T-cell (primary cell): Measurements from ENCODE around the gene CD3D. TPM values are rescaled to one million over a fixed set of nuclear protein-coding genes. Genes with fewer than 3 reads are reported as not detected.

Experiments used
- ATAC-seq, 4 experiments: fragments of 200-7000 bp in 3 of 4; fragments of 150-1000 bp in 1 of 4; cut with Tn5 transposase; replicated peaks in 1 of 4; 1 replicate in 3 of 4; 2 replicates in 1 of 4; pipeline ENCODE4 v1.10.0; 2021; ENCODE audit warnings: moderate library complexity in 3 of 4, mild to moderate bottlenecking in 2 of 4, moderate number of reproducible peaks in 1 of 4
- CTCF ChIA-PET, 2 donors: fragments of 300-600 bp; sonication (Branson Sonifier 250); formaldehyde crosslinking; loops; one replicate each; lab custom pipeline; 2022; ENCODE audit warnings: antibody characterized with exemption in 2 of 2; lab: Charles Lee
- POLR2A ChIA-PET, 2 donors: fragments of 300-600 bp; sonication (Branson Sonifier 250); formaldehyde crosslinking; loops; one replicate each; lab custom pipeline; 2022; ENCODE audit warnings: antibody characterized with exemption in 2 of 2; lab: Charles Lee
- DNase-seq, 35 experiments: peaks; one replicate each; pipeline versions ENCODE4 v3.0.0 to v3.0.0-alpha.2; 2013 to 2023
- H3K27ac ChIP-seq: one replicate; pipeline ENCODE4 v1.5.1; 2013; ENCODE audit warnings: low read length
- H3K27me3 ChIP-seq, 2 experiments: replicated peaks in 1 of 2; 1 replicate in 1 of 2; 2 replicates in 1 of 2; pipeline versions ENCODE4 v1.6.1 to v1.7.0; 2013; ENCODE audit warnings: low read length in 1 of 2, mixed read lengths in 1 of 2; ENCODE audit not compliant: control insufficient read depth in 2 of 2, insufficient read depth in 2 of 2; ENCODE audit errors: extremely low read depth in 1 of 2
- H3K36me3 ChIP-seq, 2 donors: 1 replicate in 1 of 2; 2 replicates in 1 of 2; pipeline versions ENCODE4 v1.6.1 to v1.7.0; 2013; ENCODE audit warnings: low read length in 1 of 2; ENCODE audit not compliant: control insufficient read depth in 2 of 2, insufficient read depth in 1 of 2; ENCODE audit errors: extremely low read depth in 1 of 2
- H3K4me1 ChIP-seq, 2 experiments: 1 replicate in 1 of 2; 2 replicates in 1 of 2; pipeline versions ENCODE4 v1.6.1 to v1.7.0; 2013; ENCODE audit warnings: low read length in 2 of 2, mixed read lengths in 1 of 2; ENCODE audit not compliant: insufficient read depth in 2 of 2, control insufficient read depth in 1 of 2; ENCODE audit errors: extremely low read depth in 1 of 2
- H3K4me3 ChIP-seq, 2 donors: 1 replicate in 1 of 2; 2 replicates in 1 of 2; pipeline versions ENCODE4 v1.5.1 to v1.7.0; 2013; ENCODE audit warnings: mild to moderate bottlenecking in 2 of 2, low read length in 1 of 2, moderate library complexity in 1 of 2; ENCODE audit not compliant: control insufficient read depth in 1 of 2; ENCODE audit errors: extremely low read depth in 1 of 2
- H3K9me3 ChIP-seq: 2 replicates; pipeline ENCODE4 v1.7.0; 2013
- H3K27ac Mint-ChIP-seq, 2 donors: one replicate each; pipeline ENCODE4 v1.8.0; 2020 to 2021; ENCODE audit warnings: mild to moderate bottlenecking in 2 of 2, mixed read lengths in 2 of 2
- H3K27me3 Mint-ChIP-seq, 2 donors: one replicate each; pipeline ENCODE4 v1.8.0; 2021 to 2022; ENCODE audit warnings: mixed read lengths in 2 of 2
- H3K36me3 Mint-ChIP-seq: one replicate; pipeline ENCODE4 v1.8.0; 2021; ENCODE audit warnings: mixed read lengths
- H3K4me1 Mint-ChIP-seq, 3 donors: one replicate each; pipeline ENCODE4 v1.8.0; 2020 to 2022; ENCODE audit warnings: mixed read lengths in 3 of 3, mild to moderate bottlenecking in 1 of 3
- H3K4me3 Mint-ChIP-seq, 3 donors: one replicate each; pipeline ENCODE4 v1.8.0; 2020 to 2022; ENCODE audit warnings: mild to moderate bottlenecking in 3 of 3, mixed read lengths in 3 of 3, moderate library complexity in 3 of 3
- H3K9me3 Mint-ChIP-seq, 3 donors: one replicate each; pipeline ENCODE4 v1.8.0; 2020 to 2022; ENCODE audit warnings: mixed read lengths in 3 of 3
- WGBS: methylation state at CpG from one replicate; pipeline ENCODE4 v1.1.5; 2013; ENCODE audit warnings: missing lambda C conversion rate; ENCODE audit not compliant: insufficient coverage; 5-methylcytosine and 5-hydroxymethylcytosine counted together
- total RNA-seq, 35 experiments: library from RNA in 6 of 35; stranded (reverse) in 6 of 35; fragments of 120-200 nt in 1 of 35; gene quantifications; one replicate each; pipeline versions ENCODE4 v1.2.1 to v1.2.4 and lab custom pipeline; 2013 to 2026

The CD3D gene
- total RNA-seq, 5 donors from 2014 or later (not counting 1 experiment from before 2014, with no cell fraction given), result 290 to 409 (median 361) TPM

DNA sequence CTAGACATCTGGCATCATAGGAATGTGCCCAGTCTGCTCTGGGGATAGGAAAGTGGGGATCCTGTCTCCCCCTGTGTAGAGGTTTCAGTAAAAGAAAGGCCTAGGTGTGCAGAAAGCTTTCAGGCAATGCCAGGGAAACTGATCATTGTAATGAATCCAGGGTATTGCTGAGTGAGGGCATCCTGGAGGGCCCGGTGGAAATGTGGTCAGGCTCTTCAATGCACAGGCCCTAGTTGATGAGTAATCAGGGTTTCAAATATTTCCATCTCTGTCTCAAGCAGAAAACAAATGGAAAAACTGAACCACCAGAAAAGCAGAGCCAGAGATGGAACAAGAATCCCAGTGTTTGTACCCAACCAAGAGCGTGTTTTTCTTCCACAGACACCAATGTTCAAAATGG, 35.9 kb downstream of the CD3D start:
- H3K27ac ChIP-seq, result peak overlapping the region; percentile 91
- DNase-seq, result peak in 1 of 35 experiments; percentile 32
- POLR2A ChIA-PET, result no interaction called here
- ATAC-seq, result no peak
- no peaks in the 10 kb centered on the region for H3K27me3 ChIP-seq
- Mint-ChIP-seq H3K27me3 (no peaks in the 10 kb centered on the region), H3K4me3 (peak overlapping the region; percentile 95 to 99 (median 99)), H3K9me3 (no peaks in the 10 kb centered on the region), H3K27ac (peak overlapping the region; percentile 70 to 100), H3K4me1 (peaks cover 85 to 93% (median 91%) of the 10 kb centered on the region in 3 donors), H3K36me3 (peaks cover 49% of the 10 kb centered on the region)
- WGBS, result no CpG with 5 or more reads among the region's 2 CpGs
- H3K4me3 ChIP-seq, result peak overlapping the region; percentile 69 to 87
- CTCF ChIA-PET, result interaction anchor here (0.5 to 1.7 kb wide), 5 partner anchors 10 to 45 kb away, joined by 3 to 11 read pairs (median 4); no protein-coding TSS in a partner anchor
- H3K4me1 ChIP-seq, result peaks cover 50 to 65% of the 10 kb centered on the region in 2 experiments
- peaks cover 0 to 43% of the 10 kb centered on the region in 2 donors for H3K36me3 ChIP-seq
- H3K9me3 ChIP-seq, result no peaks in the 10 kb centered on the region

DNA sequence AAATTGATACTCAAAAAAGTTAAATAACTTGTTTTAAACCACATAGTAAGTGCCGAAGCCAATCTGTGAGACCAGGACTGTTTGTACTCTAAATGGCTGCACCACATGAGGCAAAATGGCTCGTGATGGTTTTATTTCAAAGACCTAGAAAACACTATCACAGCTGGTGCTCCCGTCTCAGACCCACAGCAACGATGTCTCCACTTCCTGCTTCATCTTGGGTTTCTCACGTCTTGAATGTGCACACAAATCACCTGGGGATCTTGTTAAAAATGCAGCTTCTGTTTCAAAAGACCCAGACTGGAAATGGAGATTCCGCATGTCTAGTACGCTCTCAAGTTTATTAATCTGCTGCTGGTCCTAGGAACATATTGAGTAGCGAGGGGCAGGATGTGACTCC, 36.8 kb downstream of the CD3D start:
- peak overlapping the region; percentile 91 for H3K27ac ChIP-seq
- peaks cover 42 to 62% of the 10 kb centered on the region in 2 experiments for H3K4me1 ChIP-seq
- peak; percentile 62 to 72 (median 62) for ATAC-seq
- Mint-ChIP-seq H3K4me1 (peaks cover 84 to 89% (median 88%) of the 10 kb centered on the region in 3 donors), H3K4me3 (peak overlapping the region; percentile 95 to 99 (median 99)), H3K27ac (peak overlapping the region; percentile 100), H3K36me3 (peaks cover 43% of the 10 kb centered on the region), H3K9me3 (no peaks in the 10 kb centered on the region), H3K27me3 (no peaks in the 10 kb centered on the region)
- DNase-seq, result peak in 34 of 35 experiments; percentile 32 to 81 (median 58)
- H3K36me3 ChIP-seq, result peaks cover 0 to 35% of the 10 kb centered on the region in 2 donors
- CTCF ChIA-PET, result interaction anchor here (0.6 to 3.0 kb wide), 11 partner anchors 10 to 107 kb away, joined by 3 to 20 read pairs (median 3); partner anchors contain the start of genes CD3D (in 1 of the 2) and UBE4A (in 1 of the 2)
- WGBS, result 0% methylated on average over 8 of the region's 8 CpGs
- no peaks in the 10 kb centered on the region for H3K27me3 ChIP-seq
- POLR2A ChIA-PET, result interaction anchor here (0.6 to 1.6 kb wide), 5 partner anchors 29 to 835 kb away, joined by 3 to 4 read pairs (median 3); no protein-coding TSS in a partner anchor
- no peaks in the 10 kb centered on the region for H3K9me3 ChIP-seq
- H3K4me3 ChIP-seq, result peak overlapping the region; percentile 87 to 91

DNA sequence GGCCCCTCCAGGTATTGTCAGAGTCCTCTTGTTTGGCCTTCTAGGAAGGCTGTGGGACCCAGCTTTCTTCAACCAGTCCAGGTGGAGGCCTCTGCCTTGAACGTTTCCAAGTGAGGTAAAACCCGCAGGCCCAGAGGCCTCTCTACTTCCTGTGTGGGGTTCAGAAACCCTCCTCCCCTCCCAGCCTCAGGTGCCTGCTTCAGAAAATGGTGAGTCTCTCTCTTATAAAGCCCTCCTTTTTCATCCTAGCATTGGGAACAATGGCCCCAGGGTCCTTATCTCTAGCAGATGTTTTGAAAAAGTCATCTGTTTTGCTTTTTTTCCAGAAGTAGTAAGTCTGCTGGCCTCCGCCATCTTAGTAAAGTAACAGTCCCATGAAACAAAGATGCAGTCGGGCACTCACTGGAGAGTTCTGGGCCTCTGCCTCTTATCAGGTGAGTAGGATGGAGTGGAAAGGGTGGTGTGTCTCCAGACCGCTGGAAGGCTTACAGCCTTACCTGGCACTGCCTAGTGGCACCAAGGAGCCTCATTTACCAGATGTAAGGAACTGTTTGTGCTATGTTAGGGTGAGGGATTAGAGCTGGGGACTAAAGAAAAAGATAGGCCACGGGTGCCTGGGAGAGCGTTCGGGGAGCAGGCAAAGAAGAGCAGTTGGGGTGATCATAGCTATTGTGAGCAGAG, 37.8 kb downstream of the CD3D start, which contains the start of gene CD3E:
Gene CD3E, plus strand, starts transcription at position 163 of the 681 bp plus-strand sequence. Its CDS starts 223 bp downstream, at position 386.
- Mint-ChIP-seq H3K36me3 (peaks cover 36% of the 10 kb centered on the region), H3K4me3 (peak within 1 kb of the TSS; percentile 95 to 99 (median 99)), H3K27ac (peak within 1 kb of the TSS; percentile 100), H3K27me3 (no peaks in the 10 kb centered on the region), H3K4me1 (peaks cover 75 to 91% (median 84%) of the 10 kb centered on the region in 3 donors), H3K9me3 (no peaks in the 10 kb centered on the region)
- ChIA-PET POLR2A (interaction anchor here (0.5 to 1.7 kb wide), 9 partner anchors 13 to 88 kb away, joined by 3 to 5 read pairs (median 3); partner anchors contain the start of gene MPZL3 (in 1 of the 2)), CTCF (interaction anchor here (0.5 to 3.0 kb wide), 15 partner anchors 9 to 506 kb away, joined by 3 to 20 read pairs (median 3); partner anchors contain the start of genes CD3D (in 1 of the 2) and UBE4A (in 1 of the 2))
- Histone ChIP-seq H3K9me3 (no peaks in the 10 kb centered on the region), H3K27me3 (no peaks in the 10 kb centered on the region), H3K4me3 (peak within 1 kb of the TSS; percentile 87 to 91), H3K27ac (peak within 1 kb of the TSS; percentile 91), H3K4me1 (peaks cover 39 to 59% of the 10 kb centered on the region in 2 experiments), H3K36me3 (peaks cover 0 to 28% of the 10 kb centered on the region in 2 donors)
- ATAC-seq, result peak; percentile 77 to 85 (median 80)
- peak; percentile 46 to 80 (median 61) for DNase-seq
- WGBS, result 0% methylated on average over 1 of the region's 8 CpGs

DNA sequence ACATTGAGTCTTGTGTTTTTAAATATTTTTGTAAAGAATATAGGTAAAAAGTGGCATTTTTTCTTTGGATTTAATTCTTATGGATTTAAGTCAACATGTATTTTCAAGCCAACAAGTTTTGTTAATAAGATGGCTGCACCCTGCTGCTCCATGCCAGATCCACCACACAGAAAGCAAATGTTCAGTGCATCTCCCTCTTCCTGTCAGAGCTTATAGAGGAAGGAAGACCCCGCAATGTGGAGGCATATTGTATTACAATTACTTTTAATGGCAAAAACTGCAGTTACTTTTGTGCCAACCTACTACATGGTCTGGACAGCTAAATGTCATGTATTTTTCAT, 38.3 kb downstream of the CD3D start:
- Histone ChIP-seq H3K27me3 (no peaks in the 10 kb centered on the region), H3K4me1 (peaks cover 36 to 58% of the 10 kb centered on the region in 2 experiments), H3K27ac (peak overlapping the region; percentile 91), H3K9me3 (no peaks in the 10 kb centered on the region), H3K4me3 (peak overlapping the region in 1 of 2 donors; percentile 87), H3K36me3 (peaks cover 0 to 24% of the 10 kb centered on the region in 2 donors)
- ChIA-PET CTCF (interaction anchor here (0.5 to 3.0 kb wide), 11 partner anchors 8 to 106 kb away, joined by 3 to 20 read pairs (median 3); partner anchors contain the start of gene MPZL3 (in 1 of the 2)), POLR2A (interaction anchor here (0.6 to 1.7 kb wide), 6 partner anchors 35 to 52 kb away, joined by 3 to 5 read pairs (median 4); partner anchors contain the start of genes CD3D (in 1 of the 2) and MPZL3 (in 1 of the 2))
- Mint-ChIP-seq H3K36me3 (peaks cover 30% of the 10 kb centered on the region), H3K27ac (peak overlapping the region; percentile 100), H3K4me3 (peak overlapping the region; percentile 95 to 99 (median 99)), H3K4me1 (peaks cover 70 to 85% (median 83%) of the 10 kb centered on the region in 3 donors), H3K27me3 (no peaks in the 10 kb centered on the region), H3K9me3 (no peaks in the 10 kb centered on the region)
- WGBS, result no CpG with 5 or more reads among the region's 1 CpG
- DNase-seq (peak in 2 of 35 experiments; percentile 15 to 38), ATAC-seq (peak; percentile 32 to 58 (median 34))

DNA sequence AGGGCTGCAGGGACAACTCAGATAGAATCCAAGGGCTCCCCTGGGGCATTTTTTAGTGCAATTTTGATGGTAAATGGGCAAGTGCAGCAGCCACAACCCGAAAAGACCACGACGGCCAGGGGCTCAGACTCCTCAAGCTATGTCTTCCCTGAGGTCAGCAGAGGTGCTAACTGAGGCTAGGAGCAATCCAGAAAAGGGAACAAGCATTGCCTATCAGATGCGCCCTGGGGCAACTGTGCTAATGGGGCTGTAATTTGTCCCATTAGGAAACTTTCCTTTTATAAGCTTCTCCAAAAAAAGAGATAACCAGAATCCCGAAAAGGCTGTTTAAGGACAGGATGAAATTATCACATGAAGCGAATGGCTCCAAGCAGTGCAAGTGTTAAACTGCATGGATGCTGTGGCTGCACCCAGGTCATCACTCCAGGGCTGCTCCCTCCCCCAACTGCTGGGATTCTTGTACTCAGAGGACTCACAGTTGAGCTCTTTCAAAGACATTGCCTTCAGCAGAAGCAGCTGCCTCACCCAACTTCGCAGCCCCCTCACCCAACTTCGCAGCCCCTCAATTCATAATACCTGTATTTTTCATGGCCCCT, 40.8 kb downstream of the CD3D start:
- ChIA-PET POLR2A (interaction anchor here in 1 of 2 donors (0.6 to 0.8 kb wide), 4 partner anchors 17 to 288 kb away, joined by 3 to 9 read pairs (median 4); no protein-coding TSS in a partner anchor), CTCF (interaction anchor here (0.8 to 2.0 kb wide), 7 partner anchors 10 to 103 kb away, joined by 3 to 27 read pairs (median 5); no protein-coding TSS in a partner anchor)
- no peaks in the 10 kb centered on the region for H3K27me3 ChIP-seq
- Mint-ChIP-seq H3K27ac (peak overlapping the region; percentile 100), H3K4me3 (peak overlapping the region in 1 of 3 donors; percentile 99), H3K4me1 (peaks cover 45 to 60% (median 58%) of the 10 kb centered on the region in 3 donors), H3K27me3 (no peaks in the 10 kb centered on the region), H3K36me3 (peaks cover 12% of the 10 kb centered on the region), H3K9me3 (no peaks in the 10 kb centered on the region)
- ATAC-seq (no peak), DNase-seq (no peak)
- H3K4me1 ChIP-seq, result peaks cover 15 to 42% of the 10 kb centered on the region in 2 experiments
- no peaks in the 10 kb centered on the region for H3K9me3 ChIP-seq
- no peak overlapping the region for H3K4me3 ChIP-seq
- no peak overlapping the region for H3K27ac ChIP-seq
- H3K36me3 ChIP-seq, result no peaks in the 10 kb centered on the region
- WGBS, result 86% methylated on average over 6 of the region's 8 CpGs
